Fibroblast of lung (primary cell): ENCODE measurements around the gene PLCL1. TPM values are rescaled to one million over a fixed set of nuclear protein-coding genes. Genes with fewer than 3 reads are reported as not detected.
A peak's percentile ranks its signal among the peaks of the same experiment; 100 is the strongest.

Experiments used
- DNase-seq, 2 donors: peaks; one replicate each; pipeline versions ENCODE4 v3.0.0 to v3.0.0-alpha.2; 2010; ENCODE audit warnings: low read depth in 2 of 2
- H2AFZ ChIP-seq: 2 replicates; pipeline ENCODE4 v1.5.1; 2012; ENCODE audit warnings: low read length, control low read depth, inconsistent platforms
- H3K27ac ChIP-seq: 2 replicates; pipeline ENCODE4 v1.5.1; 2011; ENCODE audit warnings: low read length, control low read depth; ENCODE audit not compliant: insufficient read depth
- H3K27me3 ChIP-seq: 2 replicates; pipeline ENCODE4 v1.5.1; 2011; ENCODE audit warnings: mild to moderate bottlenecking, low read length; ENCODE audit not compliant: control insufficient read depth, insufficient read depth
- H3K36me3 ChIP-seq: 2 replicates; pipeline ENCODE4 v1.5.1; 2011; ENCODE audit warnings: low read length; ENCODE audit not compliant: control insufficient read depth, insufficient read depth
- H3K4me1 ChIP-seq: 2 replicates; pipeline ENCODE4 v1.5.1; 2011; ENCODE audit warnings: low read length; ENCODE audit not compliant: control insufficient read depth, insufficient read depth; ENCODE audit errors: extremely low read depth
- H3K4me2 ChIP-seq: 2 replicates; pipeline ENCODE4 v1.5.1; 2011; ENCODE audit warnings: low read length, control low read depth; ENCODE audit not compliant: insufficient read depth; ENCODE audit errors: extremely low read depth
- H3K4me3 ChIP-seq, 4 experiments: fragments of 200-600 bp in 1 of 4; sonication (generic) in 1 of 4; replicated peaks in 1 of 4; 2 replicates each; pipeline ENCODE4 v1.5.1; 2011 to 2016; ENCODE audit warnings: low read length in 4 of 4, low read depth in 3 of 4, mild to moderate bottlenecking in 3 of 4, control low read depth in 2 of 4, inconsistent platforms in 1 of 4, mixed read lengths in 1 of 4; ENCODE audit not compliant: insufficient read depth in 1 of 4; ENCODE audit errors: control extremely low read depth in 1 of 4
- H3K79me2 ChIP-seq: 2 replicates; pipeline ENCODE4 v1.5.1; 2012; ENCODE audit warnings: mild to moderate bottlenecking, low read length, inconsistent platforms; ENCODE audit not compliant: control insufficient read depth, insufficient read depth
- H3K9ac ChIP-seq: 2 replicates; pipeline ENCODE4 v1.5.1; 2011; ENCODE audit warnings: mild to moderate bottlenecking, low read length, control low read depth; ENCODE audit not compliant: insufficient read depth
- H3K9me3 ChIP-seq: 2 replicates; pipeline ENCODE4 v1.5.1; 2012; ENCODE audit warnings: low read depth, low read length; ENCODE audit not compliant: control insufficient read depth, insufficient read depth
- H4K20me1 ChIP-seq: 2 replicates; pipeline ENCODE4 v1.5.1; 2011; ENCODE audit warnings: low read length; ENCODE audit not compliant: control insufficient read depth, insufficient read depth; ENCODE audit errors: extremely low read depth
- CTCF ChIP-seq, 2 donors: IDR thresholded peaks in 1 of 2; conservative IDR thresholded peaks in 1 of 2; 1 replicate in 1 of 2; 2 replicates in 1 of 2; pipeline ENCODE4 v1.5.1; 2011 to 2012; ENCODE audit warnings: low read length in 2 of 2, control low read depth in 1 of 2, inconsistent platforms in 1 of 2, low read depth in 1 of 2, mild to moderate bottlenecking in 1 of 2
- EZH2 ChIP-seq: IDR thresholded peaks from 2 replicates; pipeline ENCODE4 v1.5.1; 2012; ENCODE audit warnings: low read length, control low read depth, mild to moderate bottlenecking; ENCODE audit errors: missing control alignments
- polyA plus RNA-seq, 2 donors: library from polyadenylated mRNA; depleted of rRNA in 1 of 2; stranded (reverse) in 1 of 2; unstranded in 1 of 2; fragments of >200 nt; gene quantifications; 2 replicates each; pipeline ENCODE4 v1.2.1, GENCODE V29; 2011 to 2012; ENCODE audit warnings: missing spikeins in 1 of 2
- total RNA-seq: library from RNA; depleted of rRNA; stranded (reverse); fragments of >200 nt; gene quantifications from 2 replicates; pipeline ENCODE4 v1.2.1, GENCODE V29; 2014

The PLCL1 gene
- total and polyA plus RNA-seq, 2 donors (not counting 1 experiment from before 2014, with no cell fraction given), result 0.48 to 0.83 TPM

DNA sequence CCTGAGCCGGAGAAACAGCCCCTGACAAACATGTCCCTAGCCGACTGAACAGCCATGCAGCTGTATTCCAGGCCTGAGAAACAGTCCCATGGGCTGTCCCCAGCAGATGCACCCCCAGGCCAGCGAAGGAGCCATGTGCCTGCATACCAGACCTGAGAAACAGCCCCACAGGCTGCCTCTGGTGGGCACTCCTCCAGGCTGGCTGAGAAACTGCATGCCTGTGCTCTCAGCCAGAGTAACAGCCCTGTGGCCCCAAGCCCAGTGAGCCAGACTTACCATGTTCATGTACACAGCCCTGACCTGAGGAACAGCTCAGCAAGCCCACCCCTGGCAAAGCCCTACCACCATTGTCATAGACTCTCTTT lies 44.1 kb upstream of the PLCL1 start:
- H3K4me3 ChIP-seq, result no peak overlapping the region
- no peaks in the 10 kb centered on the region for H3K79me2 ChIP-seq
- no peaks in the 10 kb centered on the region for H3K9me3 ChIP-seq
- DNase-seq, result no peak
- no peak overlapping the region for H3K9ac ChIP-seq
- no peak overlapping the region for H3K27ac ChIP-seq
- H3K27me3 ChIP-seq, result no peaks in the 10 kb centered on the region
- H3K4me2 ChIP-seq, result no peak overlapping the region
- no peaks in the 10 kb centered on the region for H3K36me3 ChIP-seq
- no peaks in the 10 kb centered on the region for H4K20me1 ChIP-seq
- TF ChIP-seq CTCF (conservative IDR thresholded peaks at IDR 0.05 in 1 of 2, IDR thresholded peaks at IDR 0.05 in 1 of 2; ENCODE audit: low read depth in 1 of 2, low read length in 2 of 2), result no peak
- TF ChIP-seq EZH2, result no peak
- no peak overlapping the region for H2AFZ ChIP-seq
- H3K4me1 ChIP-seq, result no peaks in the 10 kb centered on the region

DNA sequence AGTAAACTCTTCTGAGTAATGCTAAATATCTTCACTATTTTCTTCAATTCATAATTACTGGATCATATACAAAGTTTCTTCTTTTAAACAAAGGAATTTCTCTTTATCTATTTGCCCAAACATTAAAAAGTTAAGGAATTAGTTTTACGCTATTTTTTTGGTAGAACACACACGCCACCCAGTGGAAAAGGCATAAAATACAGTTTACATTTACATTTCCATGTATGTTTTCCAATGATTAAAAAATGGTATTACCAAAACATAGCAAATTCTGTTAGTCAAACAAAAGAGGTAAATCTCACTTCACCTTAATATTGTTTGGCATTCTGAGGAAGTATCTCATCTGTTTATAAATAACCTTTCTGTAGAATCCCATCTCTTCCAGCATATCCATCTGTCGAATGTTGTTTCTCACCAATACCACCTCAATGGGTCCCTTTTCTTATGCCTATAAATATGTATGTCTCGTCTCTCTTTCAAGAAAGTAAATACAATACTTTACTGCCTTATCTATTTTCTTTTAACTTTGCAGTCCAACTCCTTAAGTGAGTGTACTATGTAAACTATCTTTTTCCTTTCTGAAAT lies 26.5 kb upstream of the PLCL1 start:
- Histone ChIP-seq H3K4me2 (no peak overlapping the region), H3K4me3 (no peak overlapping the region), H3K9ac (no peak overlapping the region), H3K36me3 (no peaks in the 10 kb centered on the region), H3K4me1 (no peaks in the 10 kb centered on the region), H3K79me2 (no peaks in the 10 kb centered on the region), H2AFZ (no peak overlapping the region), H4K20me1 (no peaks in the 10 kb centered on the region), H3K27ac (no peak overlapping the region), H3K9me3 (no peaks in the 10 kb centered on the region), H3K27me3 (no peaks in the 10 kb centered on the region)
- TF ChIP-seq CTCF (conservative IDR thresholded peaks at IDR 0.05 in 1 of 2, IDR thresholded peaks at IDR 0.05 in 1 of 2; ENCODE audit: low read depth in 1 of 2, low read length in 2 of 2) (peak; percentile 22 to 51), EZH2 (no peak)
- DNase-seq, result peak; percentile 13 to 66

DNA sequence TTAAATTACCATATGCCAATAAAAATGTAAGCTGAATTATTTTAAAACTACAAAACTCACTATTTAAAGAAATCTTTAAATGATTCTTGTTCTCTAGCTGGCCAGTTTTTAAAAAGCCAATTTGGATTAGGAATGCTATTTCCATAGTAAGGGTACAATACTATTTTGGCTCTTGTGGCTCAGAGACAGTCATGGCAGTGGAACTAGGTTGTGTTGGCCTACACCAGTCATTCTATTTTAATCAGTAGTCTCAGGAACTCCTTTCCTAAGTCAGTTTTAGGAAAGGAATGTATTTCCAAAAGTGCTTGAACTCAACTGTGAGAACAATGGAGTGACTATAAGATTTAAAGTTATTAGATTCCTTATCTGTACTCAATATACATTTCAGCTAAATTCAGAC lies 25.1 kb upstream of the PLCL1 start:
- Histone ChIP-seq H3K4me2 (no peak overlapping the region), H3K4me1 (no peaks in the 10 kb centered on the region), H3K27me3 (no peaks in the 10 kb centered on the region), H4K20me1 (no peaks in the 10 kb centered on the region), H2AFZ (no peak overlapping the region), H3K27ac (no peak overlapping the region), H3K9me3 (no peaks in the 10 kb centered on the region), H3K79me2 (no peaks in the 10 kb centered on the region), H3K36me3 (no peaks in the 10 kb centered on the region), H3K9ac (no peak overlapping the region), H3K4me3 (no peak overlapping the region)
- no peak for TF ChIP-seq CTCF (conservative IDR thresholded peaks at IDR 0.05 in 1 of 2, IDR thresholded peaks at IDR 0.05 in 1 of 2; ENCODE audit: low read depth in 1 of 2, low read length in 2 of 2)
- no peak for TF ChIP-seq EZH2
- DNase-seq, result no peak
